Mesendoderm (in vitro differentiated cells): ENCODE results near the gene RNFT2.
"Not testable (repeated sequence)": the region's sequence is repeated elsewhere in the genome, so short reads cannot be mapped to it uniquely, and the experiment has no call there.

Experiments
- DNase-seq: peaks from one replicate; pipeline ENCODE4 v3.0.0; 2013
- H2AK5ac ChIP-seq: 2 replicates; pipeline ENCODE4 v1.6.1; 2013; ENCODE audit warnings: low read length, inconsistent platforms
- H2BK120ac ChIP-seq: 2 replicates; pipeline ENCODE4 v1.6.1; 2013; ENCODE audit warnings: low read depth, mild to moderate bottlenecking, low read length, moderate library complexity, mixed read lengths
- H2BK15ac ChIP-seq: replicated peaks from 2 replicates; pipeline ENCODE4 v1.6.1; 2013; ENCODE audit warnings: low read depth, mild to moderate bottlenecking, moderate library complexity
- H2BK5ac ChIP-seq: 2 replicates; pipeline ENCODE4 v1.6.1; 2013; ENCODE audit warnings: low read length, inconsistent platforms
- H3K18ac ChIP-seq: 2 replicates; pipeline ENCODE4 v1.6.1; 2013; ENCODE audit warnings: mild to moderate bottlenecking, low read length, mixed read lengths
- H3K23ac ChIP-seq: one replicate; pipeline ENCODE4 v1.6.1; 2013; ENCODE audit warnings: low read length
- H3K27ac ChIP-seq: 2 replicates; pipeline ENCODE4 v1.5.1; 2013; ENCODE audit warnings: low read depth, mild to moderate bottlenecking, inconsistent platforms, low read length, moderate library complexity
- H3K27me3 ChIP-seq: 2 replicates; pipeline ENCODE4 v1.6.1; 2013; ENCODE audit warnings: low read length, control low read depth, mild to moderate bottlenecking, inconsistent platforms; ENCODE audit not compliant: insufficient read depth, poor library complexity
- H3K36me3 ChIP-seq: 2 replicates; pipeline ENCODE4 v1.6.1; 2013; ENCODE audit warnings: low read length, inconsistent platforms; ENCODE audit not compliant: control insufficient read depth, insufficient read depth
- H3K4ac ChIP-seq: one replicate; pipeline ENCODE4 v1.6.1; 2013; ENCODE audit warnings: low read depth, mild to moderate bottlenecking, low read length, moderate library complexity
- H3K4me1 ChIP-seq: 2 replicates; pipeline ENCODE4 v1.6.1; 2013; ENCODE audit warnings: low read depth, low read length, inconsistent platforms; ENCODE audit not compliant: control insufficient read depth
- H3K4me2 ChIP-seq: 2 replicates; pipeline ENCODE4 v1.6.1; 2013; ENCODE audit warnings: low read length
- H3K4me3 ChIP-seq: 2 replicates; pipeline ENCODE4 v1.5.1; 2013; ENCODE audit warnings: mild to moderate bottlenecking, low read length
- H3K56ac ChIP-seq: one replicate; pipeline ENCODE4 v1.6.1; 2013; ENCODE audit warnings: low read length
- H3K79me1 ChIP-seq: 2 replicates; pipeline ENCODE4 v1.6.1; 2013; ENCODE audit warnings: low read length, inconsistent platforms
- H3K79me2 ChIP-seq: 2 replicates; pipeline ENCODE4 v1.6.1; 2013; ENCODE audit warnings: mild to moderate bottlenecking, low read length; ENCODE audit not compliant: control insufficient read depth, insufficient read depth
- H3K9ac ChIP-seq: 2 replicates; pipeline ENCODE4 v1.6.1; 2013; ENCODE audit warnings: low read length, inconsistent platforms
- H4K5ac ChIP-seq: one replicate; pipeline ENCODE4 v1.6.1; 2013; ENCODE audit warnings: low read length
- H4K8ac ChIP-seq: one replicate; pipeline ENCODE4 v1.6.1; 2013; ENCODE audit warnings: low read depth, mild to moderate bottlenecking, control low read depth, low read length, moderate library complexity
- WGBS: extraction: QIAGEN DNeasy Blood & Tissue Kit; methylation state at CpG from one replicate; pipeline ENCODE4 v1.1.7; 2013; ENCODE audit warnings: low lambda C conversion rate, missing lambda C conversion rate; ENCODE audit not compliant: insufficient coverage; ENCODE audit errors: extremely low coverage; 5-methylcytosine and 5-hydroxymethylcytosine counted together

Gene RNFT2

GRCh38 chr12:116744766-116745165, 6.7 kb downstream of the RNFT2 start:
- no peak overlapping the region for H3K56ac ChIP-seq
- H3K4me3 ChIP-seq: no peak overlapping the region
- WGBS: no CpG with 5 or more reads among the region's 3 CpGs
- H2BK15ac ChIP-seq: no peak overlapping the region
- H3K18ac ChIP-seq: no peak overlapping the region
- no peak for DNase-seq
- H3K23ac ChIP-seq: no peak overlapping the region
- no peak overlapping the region for H2AK5ac ChIP-seq
- no peaks in the 10 kb centered on the region for H3K79me1 ChIP-seq
- H2BK5ac ChIP-seq: no peak overlapping the region
- H3K27ac ChIP-seq: no peak overlapping the region
- no peak overlapping the region for H3K4ac ChIP-seq
- H3K4me1 ChIP-seq: no peaks in the 10 kb centered on the region
- H3K27me3 ChIP-seq: no peaks in the 10 kb centered on the region
- no peak overlapping the region for H3K9ac ChIP-seq
- peaks cover 2% of the 10 kb centered on the region for H3K36me3 ChIP-seq
- no peak overlapping the region for H2BK120ac ChIP-seq
- H4K8ac ChIP-seq: no peak overlapping the region
- H3K4me2 ChIP-seq: no peak overlapping the region
- H3K79me2 ChIP-seq: no peaks in the 10 kb centered on the region
- no peak overlapping the region for H4K5ac ChIP-seq

GRCh38 chr12:116745554-116745953, 7.4 kb downstream of the RNFT2 start:
- H3K18ac ChIP-seq: no peak overlapping the region
- H3K4me1 ChIP-seq: no peaks in the 10 kb centered on the region
- no peaks in the 10 kb centered on the region for H3K27me3 ChIP-seq
- H2BK5ac ChIP-seq: no peak overlapping the region
- no peak overlapping the region for H3K27ac ChIP-seq
- H3K23ac ChIP-seq: no peak overlapping the region
- H3K4ac ChIP-seq: no peak overlapping the region
- no peak overlapping the region for H3K4me2 ChIP-seq
- H3K4me3 ChIP-seq: no peak overlapping the region
- H2BK15ac ChIP-seq: no peak overlapping the region
- H3K36me3 ChIP-seq: peaks cover 2% of the 10 kb centered on the region
- H2AK5ac ChIP-seq: no peak overlapping the region
- H4K8ac ChIP-seq: no peak overlapping the region
- no CpG with 5 or more reads among the region's 4 CpGs for WGBS
- H3K56ac ChIP-seq: no peak overlapping the region
- no peak overlapping the region for H3K9ac ChIP-seq
- no peak overlapping the region for H4K5ac ChIP-seq
- no peaks in the 10 kb centered on the region for H3K79me2 ChIP-seq
- H2BK120ac ChIP-seq: no peak overlapping the region
- DNase-seq: no peak
- H3K79me1 ChIP-seq: no peaks in the 10 kb centered on the region

- no peak overlapping the region for H2BK15ac ChIP-seq
- H2AK5ac ChIP-seq: no peak overlapping the region
- no peak overlapping the region for H3K4me2 ChIP-seq
- H4K5ac ChIP-seq: no peak overlapping the region
- WGBS: no CpG with 5 or more reads among the region's 26 CpGs
- no peak overlapping the region for H3K4ac ChIP-seq
- no peak overlapping the region for H3K56ac ChIP-seq
- H3K36me3 ChIP-seq: no peaks in the 10 kb centered on the region
- H3K79me1 ChIP-seq: no peaks in the 10 kb centered on the region
- no peaks in the 10 kb centered on the region for H3K27me3 ChIP-seq
- H3K23ac ChIP-seq: no peak overlapping the region
- H2BK5ac ChIP-seq: no peak overlapping the region
- H2BK120ac ChIP-seq: no peak overlapping the region
- H3K9ac ChIP-seq: no peak overlapping the region
- no peak overlapping the region for H3K18ac ChIP-seq
- no peak overlapping the region for H3K27ac ChIP-seq
- H4K8ac ChIP-seq: no peak overlapping the region
- no peak overlapping the region for H3K4me3 ChIP-seq
- H3K79me2 ChIP-seq: no peaks in the 10 kb centered on the region
- no peak for DNase-seq
- H3K4me1 ChIP-seq: no peaks in the 10 kb centered on the region
These were observed 11.8 kb downstream of the RNFT2 start for GRCh38 chr12:116749884-116750283.

GRCh38 chr12:116750298-116750697, 12.2 kb downstream of the RNFT2 start:
- Histone ChIP-seq H3K4ac (no peak overlapping the region), H3K27me3 (no peaks in the 10 kb centered on the region), H3K4me1 (no peaks in the 10 kb centered on the region), H3K4me2 (no peak overlapping the region), H3K36me3 (no peaks in the 10 kb centered on the region), H2BK120ac (no peak overlapping the region), H3K23ac (no peak overlapping the region), H3K27ac (no peak overlapping the region), H2AK5ac (no peak overlapping the region), H3K79me2 (no peaks in the 10 kb centered on the region), H3K4me3 (no peak overlapping the region), H3K79me1 (no peaks in the 10 kb centered on the region), H2BK15ac (no peak overlapping the region), H3K9ac (no peak overlapping the region), H3K56ac (no peak overlapping the region), H3K18ac (no peak overlapping the region), H4K8ac (no peak overlapping the region), H4K5ac (no peak overlapping the region), H2BK5ac (no peak overlapping the region)
- WGBS: no CpG with 5 or more reads among the region's 4 CpGs
- no peak for DNase-seq

- DNase-seq, H3K36me3 ChIP-seq, H3K79me2 ChIP-seq, H2BK5ac ChIP-seq, H2AK5ac ChIP-seq, H3K18ac ChIP-seq, H3K9ac ChIP-seq, H3K4me1 ChIP-seq, H3K4me3 ChIP-seq, H3K4ac ChIP-seq, H4K8ac ChIP-seq, H3K79me1 ChIP-seq, H2BK15ac ChIP-seq, H3K4me2 ChIP-seq, H4K5ac ChIP-seq, H3K27me3 ChIP-seq, H3K27ac ChIP-seq, H2BK120ac ChIP-seq, H3K56ac ChIP-seq, H3K23ac ChIP-seq: not testable (repeated sequence)
- WGBS: no CpG with 5 or more reads among the region's 5 CpGs
These were observed 16.0 kb downstream of the RNFT2 start for GRCh38 chr12:116754097-116754496.

- H3K23ac ChIP-seq, H2AK5ac ChIP-seq, H4K8ac ChIP-seq, DNase-seq, H3K79me2 ChIP-seq, H3K4me1 ChIP-seq, H3K56ac ChIP-seq, H3K4me3 ChIP-seq, H3K79me1 ChIP-seq, H3K4ac ChIP-seq, H3K36me3 ChIP-seq, H2BK5ac ChIP-seq, H2BK15ac ChIP-seq, H3K27me3 ChIP-seq, H3K4me2 ChIP-seq, H3K27ac ChIP-seq, H3K18ac ChIP-seq, H4K5ac ChIP-seq, H2BK120ac ChIP-seq, H3K9ac ChIP-seq: not testable (repeated sequence)
- no CpG with 5 or more reads among the region's 1 CpG for WGBS
These were observed 16.7 kb downstream of the RNFT2 start for GRCh38 chr12:116754783-116755182.
